NCI-H510A (cell line): ENCODE measurements around the gene KDM5A.
"Not testable (repeated sequence)": the region's sequence is repeated elsewhere in the genome, so short reads cannot be mapped to it uniquely, and the experiment has no call there.

Experiments used
- DNase-seq: peaks from one replicate; lab custom pipeline; 2025; lab: John Stamatoyannopoulos, UW

The KDM5A gene

DNA sequence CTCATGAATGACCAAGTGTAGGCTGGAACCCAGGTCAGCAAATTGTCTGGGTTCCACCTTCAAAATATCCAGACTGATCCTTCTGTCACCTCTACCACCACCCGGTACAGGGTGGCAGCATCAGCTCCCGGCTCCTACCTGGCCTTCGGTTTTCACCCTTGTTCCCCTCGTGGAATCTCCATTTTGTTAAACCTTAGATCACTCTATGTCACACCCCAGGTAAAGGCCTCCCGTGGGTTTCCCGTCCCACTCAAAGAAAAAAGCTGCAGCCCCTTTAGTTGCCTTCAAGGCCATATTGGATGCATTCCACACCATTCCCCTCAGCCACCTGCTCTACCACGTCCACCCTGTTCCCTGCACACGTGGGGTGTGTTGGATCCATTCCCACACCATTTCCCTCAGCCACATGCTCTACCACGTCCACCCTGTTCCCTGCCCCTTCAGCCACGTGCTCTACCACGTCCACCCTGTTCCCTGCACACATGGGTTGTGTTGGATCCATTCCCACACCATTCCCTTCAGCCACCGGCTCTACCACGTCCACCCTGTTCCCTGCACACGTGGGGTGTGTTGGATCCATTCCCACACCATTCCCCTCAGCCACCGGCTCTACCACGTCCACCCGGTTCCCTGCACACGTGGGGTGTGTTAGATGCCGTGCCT, 150.3 kb downstream of the KDM5A start:
- DNase-seq = no peak

DNA sequence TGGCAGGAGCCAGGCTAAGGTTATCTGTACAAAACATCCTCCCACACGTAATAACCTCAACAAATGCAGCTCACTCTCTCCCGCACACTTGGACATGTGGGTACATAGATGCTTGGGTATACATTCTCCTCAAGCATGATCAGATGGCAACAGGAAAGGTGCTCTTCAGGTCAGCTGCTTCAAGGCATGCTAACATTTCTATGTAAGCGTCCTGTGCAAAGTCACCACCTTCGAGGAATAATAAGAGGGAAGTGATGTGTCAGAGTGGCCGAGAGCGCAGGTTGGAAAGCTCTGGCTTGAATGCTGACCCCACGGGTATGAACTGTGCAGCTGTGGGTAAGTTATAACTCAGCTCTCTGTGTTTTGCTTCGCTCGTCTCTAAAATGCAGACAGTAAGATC, 151.0 kb downstream of the KDM5A start:
- no peak for DNase-seq

DNA sequence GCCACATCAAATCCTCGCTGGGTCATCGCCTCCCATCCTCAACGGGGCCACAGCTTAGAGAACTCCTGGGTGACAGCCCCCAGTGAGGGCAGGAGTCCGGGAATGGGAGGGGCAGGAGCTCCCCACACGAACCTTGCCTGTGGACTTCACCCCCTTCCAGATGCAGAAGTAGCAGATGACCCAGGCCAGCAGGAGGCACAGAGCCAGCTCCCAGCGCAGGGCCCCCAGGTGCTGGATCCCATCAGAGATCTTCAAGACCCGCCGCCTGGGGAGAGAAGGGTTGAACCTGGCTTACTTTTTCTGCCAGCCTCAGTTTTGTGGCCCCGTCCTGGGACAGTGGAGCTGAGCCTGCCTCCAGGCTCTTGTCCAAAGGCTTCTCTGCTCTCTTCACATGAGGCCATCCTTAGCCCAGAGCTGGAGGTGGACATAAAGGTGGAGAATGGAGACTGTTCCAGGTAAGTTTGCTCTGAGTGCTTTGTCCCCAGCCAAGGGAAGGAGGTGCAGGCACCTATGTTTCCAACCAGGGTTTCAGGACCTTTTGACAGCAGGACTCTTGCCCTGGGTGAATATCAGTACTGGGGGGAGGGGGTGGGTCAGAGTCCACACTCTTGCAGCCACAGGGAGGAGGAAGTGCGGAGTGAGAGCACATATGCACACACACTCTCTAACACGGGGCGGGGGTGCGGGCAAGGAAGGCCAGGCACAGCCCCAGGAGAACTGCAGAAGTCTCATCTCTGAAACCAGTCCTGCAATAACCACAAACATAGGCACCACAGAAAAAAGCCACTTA, 151.9 kb downstream of the KDM5A start:
- DNase-seq = no peak

DNA sequence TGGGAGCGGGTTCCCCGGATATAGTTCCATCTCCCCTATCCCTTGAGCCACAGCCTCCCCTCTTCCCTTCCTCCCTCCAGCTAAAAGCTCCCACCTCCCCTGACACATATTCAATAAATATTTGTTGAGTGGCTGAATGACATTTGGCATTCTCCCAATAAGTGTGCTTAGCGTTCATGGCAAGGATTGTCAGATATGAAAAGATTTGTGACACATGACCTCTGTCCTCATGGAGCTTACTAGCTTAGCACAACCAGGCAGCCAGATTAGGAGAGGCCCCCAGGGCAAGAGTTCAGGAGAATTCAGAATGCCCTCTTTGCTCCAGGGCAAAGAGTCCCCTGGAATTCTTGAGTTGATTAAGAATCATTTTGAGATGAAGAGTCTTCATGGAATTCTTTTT, 152.7 kb downstream of the KDM5A start:
- DNase-seq = no peak

DNA sequence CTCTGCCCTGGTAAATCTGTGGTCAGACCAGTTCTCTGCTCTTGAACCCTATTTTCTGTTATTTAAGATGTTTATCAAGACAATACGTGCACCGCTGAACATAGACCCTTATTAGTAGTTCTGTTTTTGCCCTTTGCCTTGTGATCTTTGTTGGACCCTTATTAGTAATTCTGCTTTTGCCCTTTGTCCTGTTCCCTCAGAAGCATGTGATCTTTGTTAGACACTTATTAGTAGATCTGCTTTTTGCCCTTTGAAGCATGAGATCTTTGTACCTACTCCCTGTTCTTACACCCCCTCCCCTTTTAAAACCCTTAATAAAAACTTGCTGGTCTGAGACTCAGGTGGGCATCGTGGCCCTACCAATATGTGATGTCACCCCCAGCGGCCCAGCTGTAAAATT, 153.2 kb downstream of the KDM5A start:
- not testable (repeated sequence) for DNase-seq

DNA sequence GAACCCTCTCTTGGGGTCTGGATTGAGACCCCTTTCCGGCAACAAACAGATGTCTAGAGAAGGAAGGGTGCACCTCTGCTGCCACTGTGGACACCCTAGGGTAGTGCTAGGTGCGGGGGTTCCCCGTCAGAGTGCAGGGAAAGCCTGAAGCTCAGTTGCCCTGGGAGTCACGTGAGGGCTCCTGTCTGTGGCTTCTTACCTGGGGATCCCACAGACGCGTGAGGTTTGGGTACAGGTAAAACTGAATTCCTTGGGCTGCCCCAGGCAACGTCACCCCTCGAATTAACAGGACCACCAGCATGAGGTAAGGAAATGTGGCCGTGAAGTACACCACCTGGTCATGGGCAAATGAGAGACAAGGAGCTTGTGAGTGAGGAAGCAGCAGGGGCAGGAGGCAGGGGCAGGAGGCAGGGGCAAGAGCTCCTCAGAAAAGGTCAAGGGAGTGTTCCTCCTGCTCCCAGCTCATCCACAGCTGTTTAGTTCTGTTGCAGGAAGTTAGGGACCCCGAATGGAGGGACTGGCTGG, 154.2 kb downstream of the KDM5A start:
- no peak for DNase-seq

DNA sequence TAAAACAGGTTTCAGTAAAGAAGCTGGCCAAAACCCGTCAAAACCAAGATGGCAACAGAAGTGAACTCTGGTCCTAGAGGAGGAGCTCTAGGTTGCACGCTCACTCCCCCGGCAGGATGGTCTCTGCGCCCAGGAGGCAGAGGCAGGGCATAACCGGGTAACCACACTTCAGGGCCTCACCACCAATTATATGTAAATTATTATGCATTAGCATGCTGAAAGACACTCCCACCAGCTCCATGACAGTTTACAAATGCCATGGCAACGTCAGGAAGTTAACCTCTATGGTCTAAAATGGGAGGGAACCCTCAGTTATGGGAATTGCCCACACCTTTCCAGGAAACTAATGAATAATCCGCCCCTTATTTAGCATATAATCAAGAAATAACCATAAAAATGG, 155.1 kb downstream of the KDM5A start:
- no peak for DNase-seq

DNA sequence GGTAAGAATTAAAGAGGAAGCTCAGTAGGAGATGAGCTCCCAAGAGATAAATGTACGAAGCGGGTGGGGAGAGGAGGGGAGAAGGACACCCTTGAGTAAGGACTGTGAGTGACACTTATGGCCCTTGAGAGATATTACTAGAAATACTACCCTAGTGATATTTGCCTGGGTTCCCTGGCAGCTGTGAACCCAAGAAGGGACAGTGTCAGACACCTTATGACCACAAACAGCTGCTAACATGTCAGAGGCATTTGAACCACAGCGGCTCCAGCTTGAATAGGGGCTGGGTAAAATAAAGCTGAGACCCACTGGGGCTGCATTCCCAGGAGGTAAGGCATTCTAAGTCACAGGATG, 155.5 kb downstream of the KDM5A start:
- DNase-seq = no peak

DNA sequence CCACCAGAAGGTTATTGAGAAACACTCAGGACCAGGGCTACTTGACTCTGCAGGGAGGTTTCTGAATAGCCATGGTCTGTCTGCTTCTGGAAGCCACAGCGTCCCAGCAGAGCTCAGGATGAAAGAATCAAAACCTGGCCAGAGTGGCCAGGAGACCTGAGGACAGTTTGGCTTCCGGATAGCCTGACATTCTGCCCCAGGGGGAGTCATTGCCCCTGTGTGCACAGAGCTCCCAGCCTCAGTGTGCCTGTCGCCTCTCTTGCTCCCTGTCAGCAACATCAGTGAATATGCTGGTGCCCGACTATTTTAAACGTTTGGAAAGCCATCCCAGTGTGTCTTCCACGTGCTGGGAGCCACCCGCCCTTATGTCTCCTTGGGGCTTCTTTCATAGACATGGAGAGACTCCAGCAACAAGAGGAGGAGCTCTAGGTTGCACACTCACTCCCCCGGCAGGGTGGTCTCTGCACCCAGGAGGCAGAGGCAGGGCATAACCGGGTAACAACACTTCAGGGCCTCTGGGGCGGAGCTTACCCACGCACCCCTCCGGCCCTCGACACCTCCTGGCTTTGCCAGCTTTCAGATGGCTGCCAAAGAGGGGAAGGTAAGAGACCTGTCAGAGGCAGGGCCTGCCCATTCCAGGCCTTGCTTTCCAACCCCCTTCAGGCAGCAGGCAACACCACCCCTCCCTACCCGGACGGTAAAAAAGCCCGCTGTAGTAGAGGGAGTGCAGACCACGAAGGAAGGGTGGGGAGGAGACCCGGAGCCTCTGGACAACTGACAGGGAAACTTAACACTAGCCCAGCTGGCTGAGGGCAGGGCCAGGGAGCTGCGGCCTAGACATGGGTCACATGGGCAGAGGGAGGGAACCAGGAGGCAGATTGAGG, 156.1 kb downstream of the KDM5A start:
- DNase-seq = no peak

DNA sequence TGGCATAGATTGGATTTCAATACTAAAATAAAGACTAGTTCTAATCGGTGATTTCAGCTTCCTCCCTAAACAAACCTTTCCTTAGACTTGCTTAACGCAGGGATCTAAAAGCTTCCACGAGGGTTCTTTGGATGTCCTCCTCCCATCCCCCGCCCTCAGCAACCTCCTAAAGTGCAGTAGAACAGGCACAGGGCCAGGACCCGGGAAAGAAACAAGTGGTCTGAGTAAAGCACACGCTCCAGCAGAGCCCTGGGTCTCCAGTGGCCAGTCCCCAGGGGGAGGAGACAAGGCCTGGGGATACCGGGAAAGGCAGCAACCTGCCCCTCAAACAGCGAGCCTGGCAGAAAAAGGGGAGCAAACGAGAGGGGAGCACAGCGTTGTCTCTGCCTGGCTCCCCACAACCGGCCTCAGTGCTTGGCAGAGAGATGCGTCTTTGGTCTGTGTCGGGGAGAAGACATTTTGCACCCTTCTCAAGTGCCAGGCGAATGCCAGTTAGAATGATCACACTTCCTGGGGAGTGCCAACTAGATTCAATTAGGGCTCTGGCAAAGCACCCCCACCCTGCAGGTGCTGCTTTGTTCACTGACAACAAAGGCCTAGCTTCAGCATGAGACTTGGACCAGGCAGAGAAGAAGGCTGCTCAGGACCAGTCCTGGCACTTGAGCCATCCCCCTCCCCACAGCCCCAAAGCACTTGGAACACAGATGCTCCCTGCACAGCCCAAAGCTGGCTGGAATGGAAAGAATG, 158.0 kb downstream of the KDM5A start:
- DNase-seq = no peak
